SU-DHL-6 (cell line): Measurements from ENCODE around the gene KLK10.

Experiments
- EZH2phosphoT487 ChIP-seq: fragments of 200-600 bp; sonication (generic), shearing (Covaris generic); conservative IDR thresholded peaks from 2 replicates; pipeline ENCODE4 v1.6.1; 2018; ENCODE audit warnings: mild to moderate bottlenecking, antibody characterized with exemption, low read length, moderate library complexity, mixed read lengths
- TF ChIP-seq, protein P1 (sequence below): fragments of 200-600 bp; sonication (generic); IDR thresholded peaks from one replicate; pipeline ENCODE4 v1.5.1; 2017; ENCODE audit warnings: antibody characterized with exemption, mild to moderate bottlenecking, low read length, moderate library complexity; ENCODE audit not compliant: insufficient read depth, poor library complexity, severe bottlenecking

DNA sequence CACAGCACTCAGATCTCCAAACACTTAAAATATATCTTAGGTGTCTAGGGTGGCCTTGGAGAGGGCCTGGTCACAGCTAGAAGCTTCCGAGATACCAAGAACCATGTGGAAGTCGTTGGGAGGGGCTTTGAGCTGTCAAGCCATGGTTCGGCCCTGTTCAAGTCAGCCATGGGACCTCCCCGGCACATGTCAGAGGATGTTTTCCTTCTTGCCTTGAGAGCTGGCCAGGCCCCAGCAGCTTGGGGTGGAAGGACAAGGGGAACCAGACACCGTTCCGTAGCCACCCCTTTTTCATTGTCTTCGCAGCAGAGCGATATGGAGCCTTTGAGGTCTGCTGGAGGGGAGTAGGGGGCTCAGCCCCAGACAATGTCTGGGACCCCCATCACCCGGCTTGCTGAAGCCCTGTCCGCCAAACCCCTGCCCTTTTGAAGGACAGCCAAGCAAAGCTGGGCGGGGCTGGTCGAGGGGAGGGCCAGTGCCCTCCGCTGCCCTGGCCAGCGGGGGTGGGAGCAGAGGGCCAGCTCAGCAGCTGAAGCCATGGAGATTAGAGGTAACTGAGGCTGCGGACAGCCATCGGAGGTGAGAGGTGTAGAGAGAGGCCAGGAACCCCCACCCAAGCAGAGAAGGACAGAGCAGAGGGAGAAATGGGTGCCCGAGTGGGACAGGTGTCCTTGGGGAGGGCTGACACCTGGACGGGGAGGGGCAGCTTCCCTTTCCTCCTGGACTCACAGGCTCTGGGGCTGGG is 6.5 kb upstream of the KLK10 start:
- TF ChIP-seq, protein P1, sequence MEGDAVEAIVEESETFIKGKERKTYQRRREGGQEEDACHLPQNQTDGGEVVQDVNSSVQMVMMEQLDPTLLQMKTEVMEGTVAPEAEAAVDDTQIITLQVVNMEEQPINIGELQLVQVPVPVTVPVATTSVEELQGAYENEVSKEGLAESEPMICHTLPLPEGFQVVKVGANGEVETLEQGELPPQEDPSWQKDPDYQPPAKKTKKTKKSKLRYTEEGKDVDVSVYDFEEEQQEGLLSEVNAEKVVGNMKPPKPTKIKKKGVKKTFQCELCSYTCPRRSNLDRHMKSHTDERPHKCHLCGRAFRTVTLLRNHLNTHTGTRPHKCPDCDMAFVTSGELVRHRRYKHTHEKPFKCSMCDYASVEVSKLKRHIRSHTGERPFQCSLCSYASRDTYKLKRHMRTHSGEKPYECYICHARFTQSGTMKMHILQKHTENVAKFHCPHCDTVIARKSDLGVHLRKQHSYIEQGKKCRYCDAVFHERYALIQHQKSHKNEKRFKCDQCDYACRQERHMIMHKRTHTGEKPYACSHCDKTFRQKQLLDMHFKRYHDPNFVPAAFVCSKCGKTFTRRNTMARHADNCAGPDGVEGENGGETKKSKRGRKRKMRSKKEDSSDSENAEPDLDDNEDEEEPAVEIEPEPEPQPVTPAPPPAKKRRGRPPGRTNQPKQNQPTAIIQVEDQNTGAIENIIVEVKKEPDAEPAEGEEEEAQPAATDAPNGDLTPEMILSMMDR = no peak
- no peak for TF ChIP-seq EZH2phosphoT487
